Measurements from ENCODE around the gene LRRC27. TPM values are rescaled to one million over a fixed set of nuclear protein-coding genes. Genes with fewer than 3 reads are reported as not detected.

LRRC27 gene
- total RNA-seq, 6 donors from 2014 or later: 7.4 to 110 (median 15.1) TPM

- TF ChIP-seq POLR2AphosphoS5 (IDR thresholded peaks at IDR 0.05) (no peak), POLR2A (IDR thresholded peaks at IDR 0.05) (peak in 1 of 4 donors; percentile 40)
- Histone ChIP-seq H3K4me3 (peak overlapping the region in 3 of 4 donors; percentile 65 to 82 (median 82)), H3K27ac (peak overlapping the region; percentile 13 to 92 (median 55)), H3K27me3 (no peaks in the 10 kb centered on the region), H3K36me3 (no peaks in the 10 kb centered on the region), H3K4me1 (peaks cover 21 to 43% (median 27%) of the 10 kb centered on the region in 4 donors), H3K9me3 (no peaks in the 10 kb centered on the region)
- no peak for ATAC-seq (ENCODE audit: low FRiP score in 2 of 2)
- 48 to 54% methylated on average over 23 of the region's 23 CpGs for WGBS, 2 donors
- peak in 1 of 2 donors; percentile 67 for DNase-seq
These were observed 2.2 kb upstream of the LRRC27 start for GRCh38 chr10:132329565-132330485.

DNA sequence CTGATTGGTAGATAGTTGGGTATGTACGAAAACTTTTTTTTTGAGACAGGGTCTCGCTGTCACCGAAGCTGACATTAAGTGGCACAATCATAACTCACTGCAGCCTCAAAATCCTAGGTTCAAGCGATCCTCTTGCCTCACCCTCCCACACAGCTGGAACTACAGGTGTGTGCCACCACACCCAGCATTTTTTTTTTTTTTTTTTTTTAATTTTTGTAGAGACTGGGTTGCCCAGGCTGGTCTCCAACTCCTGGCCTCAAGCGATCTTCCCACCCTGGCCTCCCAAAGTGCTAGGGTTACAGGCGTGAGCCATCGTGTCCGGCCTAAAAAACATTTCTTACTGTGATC, 1.5 kb upstream of the LRRC27 start:
- Histone ChIP-seq H3K4me1 (peaks cover 21 to 43% (median 27%) of the 10 kb centered on the region in 4 donors), H3K36me3 (no peaks in the 10 kb centered on the region), H3K4me3 (peak overlapping the region in 3 of 4 donors; percentile 65 to 82 (median 82)), H3K9me3 (no peaks in the 10 kb centered on the region), H3K27me3 (no peaks in the 10 kb centered on the region), H3K27ac (peak overlapping the region; percentile 13 to 92 (median 55))
- TF ChIP-seq CTCF (IDR thresholded peaks at IDR 0.05): no peak
- TF ChIP-seq POLR2AphosphoS5 (IDR thresholded peaks at IDR 0.05): no peak
- TF ChIP-seq POLR2A (IDR thresholded peaks at IDR 0.05): no peak
- TF ChIP-seq EP300 (IDR thresholded peaks at IDR 0.05): no peak
- ATAC-seq (ENCODE audit: low FRiP score in 2 of 2) (no peak), DNase-seq (no peak)
- 82 to 86% methylated on average over 8 of the region's 8 CpGs for WGBS, 2 donors

- DNase-seq (no peak), ATAC-seq (ENCODE audit: low FRiP score in 2 of 2) (peak; percentile 1 to 50)
- peaks cover 32 to 56% (median 36%) of the 10 kb centered on the region in 4 donors for H3K4me1 ChIP-seq
- TF ChIP-seq CTCF (IDR thresholded peaks at IDR 0.05): no peak
- TF ChIP-seq POLR2A (IDR thresholded peaks at IDR 0.05): no peak
- no peak for TF ChIP-seq EP300 (IDR thresholded peaks at IDR 0.05)
- TF ChIP-seq POLR2AphosphoS5 (IDR thresholded peaks at IDR 0.05): no peak
- peak overlapping the region; percentile 65 to 85 (median 82) for H3K4me3 ChIP-seq
- WGBS, 2 donors: 7% methylated on average over 14 to 15 of the region's 16 CpGs
- H3K27me3 ChIP-seq: no peaks in the 10 kb centered on the region
- H3K9me3 ChIP-seq: no peaks in the 10 kb centered on the region
- no peaks in the 10 kb centered on the region for H3K36me3 ChIP-seq
- H3K27ac ChIP-seq: peak overlapping the region; percentile 76 to 92 (median 84)
These were observed 401 bp downstream of the LRRC27 start for GRCh38 chr10:132332433-132332754.

DNA sequence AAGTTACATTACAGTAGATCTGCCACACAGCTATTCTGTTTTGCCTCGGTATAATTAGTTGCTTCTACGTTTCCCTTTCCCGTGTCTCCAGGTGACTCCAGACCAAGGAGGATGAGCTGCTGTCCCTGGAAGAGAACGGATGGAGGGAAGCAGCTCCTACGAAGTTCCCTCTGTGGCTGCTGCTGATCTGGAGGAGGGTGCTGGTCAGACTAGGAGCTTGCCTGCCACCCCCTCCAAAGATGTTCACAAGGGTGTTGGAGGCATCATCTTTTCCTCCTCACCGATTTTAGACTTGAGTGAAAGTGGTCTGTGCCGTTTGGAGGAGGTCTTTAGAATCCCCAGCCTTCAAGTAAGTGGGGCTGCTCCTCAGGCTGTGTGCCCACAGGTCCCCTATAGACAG, 1.4 kb downstream of the LRRC27 start:
- DNase-seq (peak in 1 of 2 donors; percentile 18), ATAC-seq (ENCODE audit: low FRiP score in 2 of 2) (no peak)
- WGBS, 2 donors: 87 to 92% methylated on average over 7 of the region's 7 CpGs
- H3K27me3 ChIP-seq: no peaks in the 10 kb centered on the region
- H3K4me3 ChIP-seq: no peak overlapping the region
- H3K4me1 ChIP-seq: peaks cover 36 to 66% (median 40%) of the 10 kb centered on the region in 4 donors
- H3K27ac ChIP-seq: no peak overlapping the region
- TF ChIP-seq EP300 (IDR thresholded peaks at IDR 0.05) (no peak), POLR2AphosphoS5 (IDR thresholded peaks at IDR 0.05) (no peak), CTCF (IDR thresholded peaks at IDR 0.05) (no peak), POLR2A (IDR thresholded peaks at IDR 0.05) (no peak)
- no peaks in the 10 kb centered on the region for H3K9me3 ChIP-seq
- no peaks in the 10 kb centered on the region for H3K36me3 ChIP-seq

DNA sequence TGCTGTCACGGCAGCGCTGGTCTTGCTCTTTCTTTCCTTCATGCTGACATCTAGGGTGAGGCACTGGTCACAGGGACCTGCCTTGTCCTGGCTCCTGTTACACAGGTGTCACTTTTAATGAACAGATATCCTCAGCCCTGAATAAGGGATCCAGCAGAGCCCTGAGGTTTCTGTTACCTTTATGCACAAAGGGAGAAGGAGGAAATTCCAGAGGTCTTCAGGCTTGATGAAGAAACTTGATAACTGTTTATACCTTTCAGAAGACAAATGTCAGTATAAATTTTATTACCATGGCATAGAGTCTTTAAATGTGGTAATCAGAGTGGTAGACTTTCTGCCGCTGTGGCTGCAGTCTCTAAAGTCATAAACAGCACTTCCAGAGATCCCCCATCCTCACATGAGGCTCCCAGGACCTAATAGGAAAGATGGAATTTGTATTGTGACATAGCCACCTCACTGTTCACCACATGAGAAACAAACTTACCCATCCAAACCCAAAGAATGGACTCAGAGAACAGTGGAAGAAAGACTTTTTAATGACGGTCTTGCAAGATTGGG, 2.7 kb downstream of the LRRC27 start:
- ATAC-seq (ENCODE audit: low FRiP score in 2 of 2): no peak
- DNase-seq: no peak
- WGBS, 2 donors: 79 to 86% methylated on average over 4 of the region's 4 CpGs
- Histone ChIP-seq H3K27ac (peak overlapping the region in 2 of 4 donors; percentile 71 to 86), H3K4me1 (peaks cover 31 to 62% (median 33%) of the 10 kb centered on the region in 4 donors), H3K9me3 (no peaks in the 10 kb centered on the region), H3K36me3 (no peaks in the 10 kb centered on the region), H3K4me3 (no peak overlapping the region), H3K27me3 (no peaks in the 10 kb centered on the region)
- TF ChIP-seq CTCF (IDR thresholded peaks at IDR 0.05): no peak
- TF ChIP-seq POLR2A (IDR thresholded peaks at IDR 0.05): no peak
- TF ChIP-seq EP300 (IDR thresholded peaks at IDR 0.05): no peak
- no peak for TF ChIP-seq POLR2AphosphoS5 (IDR thresholded peaks at IDR 0.05)
